PFSK-1 (cell line): ENCODE data around the gene LRRC59.

ENCODE experiments used
- POLR2AphosphoS5 ChIP-seq: IDR thresholded peaks from 2 replicates; pipeline ENCODE4 v1.6.1; 2012; ENCODE audit warnings: low read depth, mild to moderate bottlenecking, control low read depth, low read length, moderate library complexity
- REST ChIP-seq, 2 experiments: IDR thresholded peaks; 2 replicates each; pipeline versions ENCODE4 v1.6.1 to v1.8.0; 2011 to 2012; ENCODE audit warnings: low read depth in 2 of 2, low read length in 2 of 2, control low read depth in 1 of 2, inconsistent platforms in 1 of 2, mild to moderate bottlenecking in 1 of 2, moderate library complexity in 1 of 2; ENCODE audit not compliant: insufficient read depth in 1 of 2
- TAF1 ChIP-seq: IDR thresholded peaks from 2 replicates; pipeline ENCODE4 v1.6.1; 2012; ENCODE audit warnings: low read length, control low read depth, borderline replicate concordance; ENCODE audit not compliant: insufficient read depth

- no peak for TF ChIP-seq POLR2AphosphoS5
- TF ChIP-seq REST (IDR thresholded peaks at IDR 0.05; ENCODE audit: insufficient read depth in 1 of 2, low read depth in 2 of 2, low read length in 2 of 2): no peak
- no peak for TF ChIP-seq TAF1
These were observed 42.0 kb downstream of the LRRC59 start for GRCh38 chr17:50355336-50355700.
